Liver (tissue), 9 donors: Measurements from ENCODE around the gene FETUB. TPM values are rescaled to one million over a fixed set of nuclear protein-coding genes. Genes with fewer than 3 reads are reported as not detected.

Experiments used
- DNase-seq: peaks from one replicate; pipeline ENCODE4 v3.0.0-alpha.2; 2017; ENCODE audit warnings: low spot score
- H3K27ac ChIP-seq, 2 donors: one replicate each; pipeline ENCODE4 v1.7.0; 2013; ENCODE audit warnings: inconsistent platforms in 2 of 2, low read length in 2 of 2, control low read depth in 1 of 2, low read depth in 1 of 2, mild to moderate bottlenecking in 1 of 2
- H3K27me3 ChIP-seq, 4 donors: one replicate each; pipeline versions ENCODE4 v1.6.1 to v1.7.0; 2013; ENCODE audit warnings: low read length in 3 of 4, inconsistent platforms in 1 of 4, mild to moderate bottlenecking in 1 of 4, moderate library complexity in 1 of 4; ENCODE audit not compliant: control insufficient read depth in 4 of 4, insufficient read depth in 4 of 4
- H3K36me3 ChIP-seq, 4 donors: one replicate each; pipeline versions ENCODE4 v1.6.1 to v1.7.0; 2013; ENCODE audit warnings: low read length in 3 of 4, mild to moderate bottlenecking in 3 of 4, low read depth in 1 of 4, moderate library complexity in 1 of 4; ENCODE audit not compliant: control insufficient read depth in 4 of 4, insufficient read depth in 3 of 4
- H3K4me1 ChIP-seq, 4 donors: one replicate each; pipeline versions ENCODE4 v1.6.1 to v1.7.0; 2013; ENCODE audit warnings: low read length in 3 of 4, mild to moderate bottlenecking in 3 of 4, moderate library complexity in 1 of 4; ENCODE audit not compliant: control insufficient read depth in 4 of 4, insufficient read depth in 4 of 4
- H3K4me3 ChIP-seq, 3 donors: one replicate each; pipeline versions ENCODE4 v1.6.1 to v1.7.0; 2013; ENCODE audit warnings: low read length in 3 of 3, control low read depth in 1 of 3, low read depth in 1 of 3, mild to moderate bottlenecking in 1 of 3
- H3K9ac ChIP-seq, 2 donors: one replicate each; pipeline ENCODE4 v1.7.0; 2013; ENCODE audit warnings: low read length in 2 of 2, mild to moderate bottlenecking in 2 of 2, moderate library complexity in 2 of 2, control low read depth in 1 of 2, low read depth in 1 of 2
- H3K9me3 ChIP-seq, 4 donors: one replicate each; pipeline versions ENCODE4 v1.6.1 to v1.7.0; 2013; ENCODE audit warnings: low read length in 3 of 4; ENCODE audit not compliant: control insufficient read depth in 4 of 4
- EGR1 ChIP-seq, 2 donors: IDR thresholded peaks; 2 replicates each; pipeline ENCODE4 v1.6.1; 2016 to 2018; ENCODE audit warnings: antibody characterized with exemption in 2 of 2, low read depth in 2 of 2
- FOXA2 ChIP-seq: IDR thresholded peaks from 2 replicates; pipeline ENCODE4 v1.6.1; 2016; ENCODE audit warnings: antibody characterized with exemption
- JUND ChIP-seq, 2 donors: IDR thresholded peaks; 2 replicates each; pipeline ENCODE4 v1.6.1; 2016; ENCODE audit warnings: antibody characterized with exemption in 2 of 2
- NR2F2 ChIP-seq: IDR thresholded peaks from 2 replicates; pipeline ENCODE4 v1.6.1; 2016; ENCODE audit warnings: antibody characterized with exemption
- SP1 ChIP-seq: IDR thresholded peaks from 2 replicates; pipeline ENCODE4 v1.6.1; 2018; ENCODE audit warnings: antibody characterized with exemption, mild to moderate bottlenecking
- TAF1 ChIP-seq: conservative IDR thresholded peaks from 2 replicates; pipeline ENCODE4 v1.6.1; 2016; ENCODE audit warnings: antibody characterized with exemption, mild to moderate bottlenecking
- YY1 ChIP-seq: IDR thresholded peaks from 2 replicates; pipeline ENCODE4 v1.6.1; 2016; ENCODE audit warnings: antibody characterized with exemption, mild to moderate bottlenecking
- WGBS: extraction: QIAGEN DNeasy Blood & Tissue Kit; methylation state at CpG from one replicate; pipeline ENCODE4 v1.1.7; 2013; 5-methylcytosine and 5-hydroxymethylcytosine counted together
- polyA plus RNA-seq, 2 donors: library from polyadenylated mRNA; stranded (reverse) in 1 of 2; unstranded in 1 of 2; fragments of 200-250 nt in 1 of 2; fragments of >200 nt in 1 of 2; fragmentation: Nextera tagmentation in 1 of 2; extraction: Ambion mirVana in 1 of 2; gene quantifications; one replicate each; pipeline versions ENCODE4 v1.2.1 to v1.2.3, GENCODE V29; 2013 to 2015
- total RNA-seq, 2 donors: library from RNA; depleted of rRNA; stranded (reverse); fragments of >200 nt; gene quantifications; one replicate each; pipeline ENCODE4 v1.2.3, GENCODE V29; 2014
- TF ChIP-seq, protein P1 (sequence below): IDR thresholded peaks from 2 replicates; pipeline ENCODE4 v1.6.1; 2016; ENCODE audit warnings: antibody characterized with exemption
- TF ChIP-seq, protein P2 (sequence below): IDR thresholded peaks from 2 replicates; pipeline ENCODE4 v1.6.1; 2016; ENCODE audit warnings: antibody characterized with exemption
- TF ChIP-seq, protein P3 (sequence below): IDR thresholded peaks from 2 replicates; pipeline ENCODE4 v1.6.1; 2016; ENCODE audit warnings: antibody characterized with exemption
- TF ChIP-seq, protein P4 (sequence below): IDR thresholded peaks from 2 replicates; pipeline ENCODE4 v1.6.1; 2016; ENCODE audit warnings: antibody characterized with exemption, mild to moderate bottlenecking
- TF ChIP-seq, protein P5 (sequence below): fragments of 150-350 bp; IDR thresholded peaks from 2 replicates; pipeline ENCODE4 v1.5.1; 2017; ENCODE audit warnings: improper control_type of control experiment, low read depth, low read length; ENCODE audit not compliant: missing input control
- donor health status: healthy.
- donor health status: healthy.
- donor health status: healthy.
- donor health status: healthy.
- donor health status: healthy.

The FETUB gene
- total and polyA plus RNA-seq, 4 donors = 3.1 to 28.6 (median 9.4) TPM

DNA sequence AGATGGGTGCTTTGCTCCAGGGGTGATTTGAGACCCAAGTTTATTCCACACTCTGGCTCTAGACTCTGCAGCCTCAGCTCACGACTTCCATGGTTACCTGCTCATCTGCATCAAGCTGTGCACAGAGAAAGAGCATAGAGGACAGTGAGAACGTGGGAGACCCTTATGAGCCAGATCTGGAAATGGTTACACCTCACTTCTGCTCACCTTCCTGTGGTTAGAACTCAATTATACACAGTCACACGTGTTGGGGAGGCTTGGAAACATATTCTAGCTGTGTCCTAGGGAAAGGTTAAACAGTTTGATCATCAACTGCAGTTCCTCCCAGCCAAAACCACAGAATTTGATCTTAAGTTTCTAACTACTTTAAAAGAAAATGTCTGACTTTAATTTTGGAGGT lies 1.8 kb downstream of the FETUB start:
- Histone ChIP-seq H3K9ac (peak overlapping the region; percentile 69 to 70), H3K4me3 (peak overlapping the region; percentile 47 to 82 (median 69)), H3K9me3 (no peaks in the 10 kb centered on the region), H3K27ac (peak overlapping the region; percentile 48 to 82), H3K27me3 (no peaks in the 10 kb centered on the region), H3K4me1 (peaks cover 3 to 65% (median 43%) of the 10 kb centered on the region in 4 donors), H3K36me3 (peaks cover 0 to 22% (median 9%) of the 10 kb centered on the region in 4 donors)
- WGBS = 19% methylated on average over 3 of the region's 3 CpGs
- TF ChIP-seq, protein P1, sequence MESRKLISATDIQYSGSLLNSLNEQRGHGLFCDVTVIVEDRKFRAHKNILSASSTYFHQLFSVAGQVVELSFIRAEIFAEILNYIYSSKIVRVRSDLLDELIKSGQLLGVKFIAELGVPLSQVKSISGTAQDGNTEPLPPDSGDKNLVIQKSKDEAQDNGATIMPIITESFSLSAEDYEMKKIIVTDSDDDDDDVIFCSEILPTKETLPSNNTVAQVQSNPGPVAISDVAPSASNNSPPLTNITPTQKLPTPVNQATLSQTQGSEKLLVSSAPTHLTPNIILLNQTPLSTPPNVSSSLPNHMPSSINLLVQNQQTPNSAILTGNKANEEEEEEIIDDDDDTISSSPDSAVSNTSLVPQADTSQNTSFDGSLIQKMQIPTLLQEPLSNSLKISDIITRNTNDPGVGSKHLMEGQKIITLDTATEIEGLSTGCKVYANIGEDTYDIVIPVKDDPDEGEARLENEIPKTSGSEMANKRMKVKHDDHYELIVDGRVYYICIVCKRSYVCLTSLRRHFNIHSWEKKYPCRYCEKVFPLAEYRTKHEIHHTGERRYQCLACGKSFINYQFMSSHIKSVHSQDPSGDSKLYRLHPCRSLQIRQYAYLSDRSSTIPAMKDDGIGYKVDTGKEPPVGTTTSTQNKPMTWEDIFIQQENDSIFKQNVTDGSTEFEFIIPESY = no peak
- TF ChIP-seq EGR1 (IDR thresholded peaks at IDR 0.05; ENCODE audit: low read depth in 2 of 2) (no peak), JUND (IDR thresholded peaks at IDR 0.05) (no peak), FOXA2 (no peak), TAF1 (no peak)
- TF ChIP-seq, protein P2, sequence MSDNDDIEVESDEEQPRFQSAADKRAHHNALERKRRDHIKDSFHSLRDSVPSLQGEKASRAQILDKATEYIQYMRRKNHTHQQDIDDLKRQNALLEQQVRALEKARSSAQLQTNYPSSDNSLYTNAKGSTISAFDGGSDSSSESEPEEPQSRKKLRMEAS = no peak
- TF ChIP-seq, protein P3, sequence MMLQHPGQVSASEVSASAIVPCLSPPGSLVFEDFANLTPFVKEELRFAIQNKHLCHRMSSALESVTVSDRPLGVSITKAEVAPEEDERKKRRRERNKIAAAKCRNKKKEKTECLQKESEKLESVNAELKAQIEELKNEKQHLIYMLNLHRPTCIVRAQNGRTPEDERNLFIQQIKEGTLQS = no peak
- no peak for DNase-seq

DNA sequence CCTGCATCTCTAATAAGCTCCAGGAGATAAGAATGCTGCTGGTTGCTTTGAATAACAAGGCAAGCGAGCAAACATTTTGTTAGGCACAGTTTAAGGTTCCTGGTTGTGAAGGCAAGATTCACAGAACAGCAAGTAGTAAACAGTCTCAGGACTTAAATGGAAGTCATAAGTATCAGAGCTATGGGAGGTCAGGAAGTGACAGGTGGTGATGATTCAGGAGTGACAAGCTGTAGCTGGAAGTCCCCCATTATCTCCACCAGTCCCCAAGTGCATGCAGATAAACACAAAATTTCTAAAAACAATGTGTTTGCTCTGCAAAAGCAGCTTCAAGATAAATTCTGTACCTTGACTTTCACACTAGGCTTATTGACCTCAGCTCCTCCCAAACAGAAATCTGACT lies 3.3 kb downstream of the FETUB start:
- no peak for DNase-seq
- TF ChIP-seq JUND (IDR thresholded peaks at IDR 0.05) (no peak), SP1 (no peak), NR2F2 (no peak), YY1 (no peak)
- TF ChIP-seq, protein P4, sequence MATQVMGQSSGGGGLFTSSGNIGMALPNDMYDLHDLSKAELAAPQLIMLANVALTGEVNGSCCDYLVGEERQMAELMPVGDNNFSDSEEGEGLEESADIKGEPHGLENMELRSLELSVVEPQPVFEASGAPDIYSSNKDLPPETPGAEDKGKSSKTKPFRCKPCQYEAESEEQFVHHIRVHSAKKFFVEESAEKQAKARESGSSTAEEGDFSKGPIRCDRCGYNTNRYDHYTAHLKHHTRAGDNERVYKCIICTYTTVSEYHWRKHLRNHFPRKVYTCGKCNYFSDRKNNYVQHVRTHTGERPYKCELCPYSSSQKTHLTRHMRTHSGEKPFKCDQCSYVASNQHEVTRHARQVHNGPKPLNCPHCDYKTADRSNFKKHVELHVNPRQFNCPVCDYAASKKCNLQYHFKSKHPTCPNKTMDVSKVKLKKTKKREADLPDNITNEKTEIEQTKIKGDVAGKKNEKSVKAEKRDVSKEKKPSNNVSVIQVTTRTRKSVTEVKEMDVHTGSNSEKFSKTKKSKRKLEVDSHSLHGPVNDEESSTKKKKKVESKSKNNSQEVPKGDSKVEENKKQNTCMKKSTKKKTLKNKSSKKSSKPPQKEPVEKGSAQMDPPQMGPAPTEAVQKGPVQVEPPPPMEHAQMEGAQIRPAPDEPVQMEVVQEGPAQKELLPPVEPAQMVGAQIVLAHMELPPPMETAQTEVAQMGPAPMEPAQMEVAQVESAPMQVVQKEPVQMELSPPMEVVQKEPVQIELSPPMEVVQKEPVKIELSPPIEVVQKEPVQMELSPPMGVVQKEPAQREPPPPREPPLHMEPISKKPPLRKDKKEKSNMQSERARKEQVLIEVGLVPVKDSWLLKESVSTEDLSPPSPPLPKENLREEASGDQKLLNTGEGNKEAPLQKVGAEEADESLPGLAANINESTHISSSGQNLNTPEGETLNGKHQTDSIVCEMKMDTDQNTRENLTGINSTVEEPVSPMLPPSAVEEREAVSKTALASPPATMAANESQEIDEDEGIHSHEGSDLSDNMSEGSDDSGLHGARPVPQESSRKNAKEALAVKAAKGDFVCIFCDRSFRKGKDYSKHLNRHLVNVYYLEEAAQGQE = no peak
- TF ChIP-seq, protein P5, sequence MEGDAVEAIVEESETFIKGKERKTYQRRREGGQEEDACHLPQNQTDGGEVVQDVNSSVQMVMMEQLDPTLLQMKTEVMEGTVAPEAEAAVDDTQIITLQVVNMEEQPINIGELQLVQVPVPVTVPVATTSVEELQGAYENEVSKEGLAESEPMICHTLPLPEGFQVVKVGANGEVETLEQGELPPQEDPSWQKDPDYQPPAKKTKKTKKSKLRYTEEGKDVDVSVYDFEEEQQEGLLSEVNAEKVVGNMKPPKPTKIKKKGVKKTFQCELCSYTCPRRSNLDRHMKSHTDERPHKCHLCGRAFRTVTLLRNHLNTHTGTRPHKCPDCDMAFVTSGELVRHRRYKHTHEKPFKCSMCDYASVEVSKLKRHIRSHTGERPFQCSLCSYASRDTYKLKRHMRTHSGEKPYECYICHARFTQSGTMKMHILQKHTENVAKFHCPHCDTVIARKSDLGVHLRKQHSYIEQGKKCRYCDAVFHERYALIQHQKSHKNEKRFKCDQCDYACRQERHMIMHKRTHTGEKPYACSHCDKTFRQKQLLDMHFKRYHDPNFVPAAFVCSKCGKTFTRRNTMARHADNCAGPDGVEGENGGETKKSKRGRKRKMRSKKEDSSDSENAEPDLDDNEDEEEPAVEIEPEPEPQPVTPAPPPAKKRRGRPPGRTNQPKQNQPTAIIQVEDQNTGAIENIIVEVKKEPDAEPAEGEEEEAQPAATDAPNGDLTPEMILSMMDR = no peak
- TF ChIP-seq, protein P1 = no peak
- Histone ChIP-seq H3K27ac (no peak overlapping the region), H3K9ac (no peak overlapping the region), H3K9me3 (no peaks in the 10 kb centered on the region), H3K36me3 (peaks cover 0 to 36% (median 15%) of the 10 kb centered on the region in 4 donors), H3K4me1 (peaks cover 2 to 53% (median 34%) of the 10 kb centered on the region in 4 donors), H3K4me3 (peak overlapping the region in 2 of 3 donors; percentile 5 to 6), H3K27me3 (no peaks in the 10 kb centered on the region)
- WGBS = 85% methylated on average over 1 of the region's 1 CpG
